ENCODE measurements around the gene FRMPD4. TPM values are rescaled to one million over a fixed set of nuclear protein-coding genes. Genes with fewer than 3 reads are reported as not detected.
A peak's percentile ranks its signal among the peaks of the same experiment; 100 is the strongest.

Gene FRMPD4
- total RNA-seq, 1 donor from 2014 or later, result 0.54 TPM

DNA sequence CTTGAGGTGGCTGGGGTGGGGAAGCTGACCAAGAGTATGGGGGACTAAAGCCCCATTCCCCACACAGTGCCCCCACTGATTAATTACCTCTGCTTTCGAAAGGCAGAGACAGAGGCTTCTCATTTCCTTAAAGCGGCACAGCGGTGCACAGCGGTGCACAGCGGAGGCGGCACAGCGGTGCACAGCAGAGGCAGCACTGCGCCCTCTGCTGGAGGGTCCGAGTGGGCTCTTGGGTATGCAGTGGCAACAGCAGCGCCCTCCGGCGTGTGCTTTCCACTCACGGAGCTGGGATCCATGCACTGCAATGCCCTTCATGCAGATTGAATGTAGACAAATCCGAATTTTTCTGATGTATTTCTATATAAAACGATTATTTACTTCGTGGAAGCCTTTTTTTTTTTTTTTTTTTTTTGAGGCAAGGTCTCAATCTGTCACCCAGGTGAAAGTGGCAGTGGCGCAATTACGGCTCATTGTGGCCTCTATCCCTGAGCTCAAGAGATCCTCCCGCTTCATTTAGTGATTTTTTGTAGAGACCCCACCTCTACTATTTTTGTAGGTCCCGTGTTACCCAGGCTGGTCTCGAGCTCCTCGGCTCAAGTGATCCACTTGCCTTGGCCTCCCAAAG lies 633.3 kb downstream of the FRMPD4 start:
- Mint-ChIP-seq H3K36me3 (ENCODE audit: low read depth, unreplicated experiment) (no peaks in the 10 kb centered on the region), H3K9me3 (ENCODE audit: unreplicated experiment) (no peaks in the 10 kb centered on the region), H3K4me1 (ENCODE audit: low read depth, unreplicated experiment) (no peaks in the 10 kb centered on the region), H3K27ac (ENCODE audit: unreplicated experiment) (no peak overlapping the region), H3K27me3 (ENCODE audit: low read depth, unreplicated experiment) (no peaks in the 10 kb centered on the region), H3K4me3 (ENCODE audit: unreplicated experiment) (no peak overlapping the region)
- H3K36me3 ChIP-seq (ENCODE audit: insufficient read depth, low read length), result no peaks in the 10 kb centered on the region
- H4K20me1 ChIP-seq (ENCODE audit: insufficient read depth, low read length), result no peaks in the 10 kb centered on the region
- no peak overlapping the region for H3K9ac ChIP-seq (ENCODE audit: low read length)
- no peak for DNase-seq (ENCODE audit: low read depth)
- no peak overlapping the region for H3K27ac ChIP-seq (ENCODE audit: low read depth, low read length)
- peak; percentile 45 for TF ChIP-seq CTCF (IDR thresholded peaks at IDR 0.05; ENCODE audit: insufficient read depth, low read depth, low read length)
- no peak for TF ChIP-seq EZH2 (IDR thresholded peaks at IDR 0.05; ENCODE audit: insufficient read depth, low read length)
- no peak overlapping the region for H3K4me3 ChIP-seq (ENCODE audit: insufficient read depth, low read depth, low read length)
- no peaks in the 10 kb centered on the region for H3K4me1 ChIP-seq (ENCODE audit: insufficient read depth, low read length)
- no peaks in the 10 kb centered on the region for H3K9me3 ChIP-seq (ENCODE audit: insufficient read depth, low read depth, low read length)
- H2AFZ ChIP-seq (ENCODE audit: low read depth, low read length), result no peak overlapping the region
- H3K27me3 ChIP-seq (ENCODE audit: insufficient read depth, low read length), result no peaks in the 10 kb centered on the region
- H3K4me2 ChIP-seq (ENCODE audit: low read length), result no peak overlapping the region
- FAIRE-seq, result no peak
- H3K79me2 ChIP-seq (ENCODE audit: insufficient read depth, low read length), result no peaks in the 10 kb centered on the region

All from astrocyte (in vitro differentiated cells and primary cell).